GM12873 (cell line): ENCODE measurements around the gene MSH2.

ENCODE experiments used
- CTCF ChIP-seq: IDR thresholded peaks from 2 replicates; pipeline ENCODE4 v1.5.1; 2012; ENCODE audit warnings: low read depth, mild to moderate bottlenecking, moderate library complexity, low read length, control low read depth; ENCODE audit not compliant: insufficient read depth; ENCODE audit errors: missing control alignments

The MSH2 gene

GRCh38 chr2:47487498-47487875 is 84.5 kb downstream of the MSH2 start:
- TF ChIP-seq CTCF = no peak

GRCh38 chr2:47488870-47489584 is 86.1 kb downstream of the MSH2 start:
- no peak for TF ChIP-seq CTCF

GRCh38 chr2:47490406-47490805 is 87.5 kb downstream of the MSH2 start:
- TF ChIP-seq CTCF = no peak

GRCh38 chr2:47493317-47494035 is 90.5 kb downstream of the MSH2 start:
- TF ChIP-seq CTCF = no peak

- TF ChIP-seq CTCF = no peak
These were observed 91.5 kb downstream of the MSH2 start for GRCh38 chr2:47494267-47495130.

GRCh38 chr2:47497843-47498460 is 95.0 kb downstream of the MSH2 start:
- TF ChIP-seq CTCF = no peak
